ENCODE measurements around the gene PCYOX1L. TPM values are rescaled to one million over a fixed set of nuclear protein-coding genes. Genes with fewer than 3 reads are reported as not detected.

Gene PCYOX1L
- polyA plus RNA-seq, 4 donors = 1.3 to 53.2 (median 4.5) TPM

DNA sequence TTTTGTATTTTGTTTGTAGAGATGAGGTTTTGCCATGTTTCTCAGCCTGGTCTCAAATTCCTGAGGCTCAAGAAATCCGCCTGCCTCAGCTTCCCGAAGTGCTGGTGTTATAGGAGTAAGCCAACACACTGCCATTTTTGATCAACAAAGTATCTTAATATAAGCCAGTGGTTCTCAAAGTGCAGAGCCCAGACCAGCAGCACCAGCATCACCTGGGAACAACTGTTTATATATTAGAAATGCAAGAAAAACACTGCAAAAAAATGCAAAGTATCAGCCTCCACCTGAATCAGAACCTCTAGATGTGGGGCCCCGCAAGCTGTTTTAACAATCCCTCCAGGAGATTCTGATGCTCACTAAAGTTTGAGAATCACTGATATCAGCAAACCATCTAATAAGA lies 15.1 kb downstream of the PCYOX1L start:
- H3K27me3 ChIP-seq (ENCODE audit: control insufficient read depth in 3 of 3, insufficient read depth in 3 of 3, low read length in 3 of 3) = no peaks in the 10 kb centered on the region
- H3K27ac ChIP-seq (ENCODE audit: low read depth in 1 of 3, low read length in 2 of 3) = no peak overlapping the region
- peaks cover 0 to 15% (median 0%) of the 10 kb centered on the region in 3 donors for H3K36me3 ChIP-seq (ENCODE audit: control insufficient read depth in 3 of 3, insufficient read depth in 2 of 3, low read depth in 1 of 3, low read length in 3 of 3)
- DNase-seq = no peak
- no peaks in the 10 kb centered on the region for H3K9me3 ChIP-seq (ENCODE audit: control insufficient read depth in 2 of 2, insufficient read depth in 1 of 2, low read depth in 1 of 2, low read length in 1 of 2)
- no peak overlapping the region for H3K4me3 ChIP-seq (ENCODE audit: low read depth in 1 of 3, low read length in 3 of 3)
- no peaks in the 10 kb centered on the region for H3K4me1 ChIP-seq (ENCODE audit: control insufficient read depth in 3 of 3, insufficient read depth in 2 of 3, low read depth in 1 of 3, low read length in 2 of 3)
- WGBS, 3 donors = 93 to 97% (median 96%) methylated on average over 3 of the region's 3 CpGs
- no peak for FAIRE-seq

DNA sequence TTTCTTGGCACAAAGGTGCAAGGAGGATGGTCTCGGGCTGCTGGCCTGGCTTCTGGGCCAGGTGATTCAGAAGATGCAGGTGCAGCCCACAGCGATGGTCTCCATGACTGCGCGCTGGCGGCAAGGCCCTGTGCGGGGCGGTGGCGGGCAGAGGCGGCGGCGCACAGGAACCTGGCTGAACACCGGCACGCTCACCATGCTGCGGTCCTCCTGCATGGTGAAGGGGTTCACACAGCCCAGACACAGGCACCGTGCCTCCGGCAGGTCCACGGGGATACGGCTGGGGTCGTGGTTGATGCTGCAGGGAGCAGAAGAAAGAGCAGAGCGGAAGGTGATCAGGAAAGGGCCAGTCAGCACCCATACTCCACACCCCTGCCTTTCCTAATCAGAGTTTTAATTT lies 16.5 kb downstream of the PCYOX1L start:
- Histone ChIP-seq H3K4me3 (ENCODE audit: low read depth in 1 of 3, low read length in 3 of 3) (no peak overlapping the region), H3K4me1 (ENCODE audit: control insufficient read depth in 3 of 3, insufficient read depth in 2 of 3, low read depth in 1 of 3, low read length in 2 of 3) (no peaks in the 10 kb centered on the region), H3K9me3 (ENCODE audit: control insufficient read depth in 2 of 2, insufficient read depth in 1 of 2, low read depth in 1 of 2, low read length in 1 of 2) (no peaks in the 10 kb centered on the region), H3K27me3 (ENCODE audit: control insufficient read depth in 3 of 3, insufficient read depth in 3 of 3, low read length in 3 of 3) (peaks cover 0 to 3% (median 0%) of the 10 kb centered on the region in 3 donors), H3K36me3 (ENCODE audit: control insufficient read depth in 3 of 3, insufficient read depth in 2 of 3, low read depth in 1 of 3, low read length in 3 of 3) (peaks cover 0 to 8% (median 0%) of the 10 kb centered on the region in 3 donors), H3K27ac (ENCODE audit: low read depth in 1 of 3, low read length in 2 of 3) (no peak overlapping the region)
- FAIRE-seq (no peak), DNase-seq (no peak)
- 92 to 96% (median 94%) methylated on average over 20 of the region's 20 CpGs for WGBS, 3 donors

DNA sequence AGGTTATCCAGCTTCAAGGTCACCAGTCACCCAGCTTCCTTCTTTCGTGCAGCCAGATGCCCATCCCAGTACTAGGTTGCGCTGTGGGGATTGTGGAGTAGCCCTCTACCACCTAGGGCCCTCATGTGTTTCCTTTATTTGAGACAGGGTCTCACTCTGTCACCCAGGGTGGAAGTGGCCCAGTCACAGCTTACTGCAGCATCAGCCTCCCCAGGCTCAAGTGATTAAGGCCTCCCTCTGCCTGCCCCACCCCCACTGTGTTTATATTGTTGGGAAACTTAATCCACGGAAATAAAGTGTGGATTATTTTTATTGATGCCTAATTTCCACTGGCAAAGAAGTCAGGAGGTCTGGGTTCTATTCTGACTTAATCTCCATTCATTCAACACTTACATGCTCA lies 17.0 kb downstream of the PCYOX1L start:
- no peak for FAIRE-seq

DNA sequence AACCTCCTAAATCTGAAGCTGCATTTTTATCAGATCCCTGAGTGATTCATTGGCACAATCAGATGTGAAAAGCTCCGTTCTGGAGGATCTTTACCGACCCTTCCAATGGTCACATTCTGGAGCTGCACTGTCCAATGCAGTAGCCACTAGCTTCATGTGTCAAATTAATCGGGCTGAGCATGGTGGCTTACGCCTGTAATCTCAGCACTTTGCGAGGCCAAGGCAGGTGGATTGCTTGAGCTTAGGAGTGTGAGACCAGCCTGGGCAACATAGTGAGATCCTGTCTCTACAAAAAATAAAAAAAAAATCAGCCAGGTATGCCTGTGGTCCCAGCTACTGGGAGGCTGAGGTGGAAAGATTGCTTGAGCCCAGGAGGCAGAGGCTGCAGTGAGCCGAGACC lies 17.6 kb downstream of the PCYOX1L start:
- H3K27ac ChIP-seq (ENCODE audit: low read depth in 1 of 3, low read length in 2 of 3) = no peak overlapping the region

More for the DNA sequence above, 17.0 kb downstream of the PCYOX1L start:
- no peaks in the 10 kb centered on the region for H3K9me3 ChIP-seq (ENCODE audit: control insufficient read depth in 2 of 2, insufficient read depth in 1 of 2, low read depth in 1 of 2, low read length in 1 of 2)
- H3K27ac ChIP-seq (ENCODE audit: low read depth in 1 of 3, low read length in 2 of 3) = no peak overlapping the region
- H3K36me3 ChIP-seq (ENCODE audit: control insufficient read depth in 3 of 3, insufficient read depth in 2 of 3, low read depth in 1 of 3, low read length in 3 of 3) = peaks cover 0 to 6% (median 0%) of the 10 kb centered on the region in 3 donors
- 71 to 72% (median 72%) methylated on average over 3 of the region's 3 CpGs for WGBS, 3 donors
- DNase-seq = no peak
- no peaks in the 10 kb centered on the region for H3K4me1 ChIP-seq (ENCODE audit: control insufficient read depth in 3 of 3, insufficient read depth in 2 of 3, low read depth in 1 of 3, low read length in 2 of 3)
- H3K4me3 ChIP-seq (ENCODE audit: low read depth in 1 of 3, low read length in 3 of 3) = no peak overlapping the region
- peaks cover 0 to 3% (median 0%) of the 10 kb centered on the region in 3 donors for H3K27me3 ChIP-seq (ENCODE audit: control insufficient read depth in 3 of 3, insufficient read depth in 3 of 3, low read length in 3 of 3)

DNA sequence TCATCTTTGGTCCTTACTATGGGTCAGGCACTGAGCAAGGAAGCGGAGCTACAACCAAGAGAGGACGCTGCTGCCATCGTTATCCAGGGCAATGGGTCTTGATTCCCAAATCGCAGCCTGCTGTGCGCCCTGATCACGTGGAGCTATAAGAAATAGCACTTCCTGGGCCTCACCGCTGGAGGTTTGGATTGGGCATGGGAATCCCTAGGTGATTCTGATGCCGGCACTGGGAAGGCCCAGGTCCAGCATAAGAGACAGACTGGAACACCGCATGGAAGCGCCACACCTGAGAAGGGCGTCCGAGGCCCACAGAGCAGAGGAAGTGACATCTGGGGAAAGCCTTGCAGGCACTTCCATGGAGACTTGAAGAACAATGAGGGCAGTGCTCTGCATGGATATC lies 18.3 kb downstream of the PCYOX1L start:
- Histone ChIP-seq H3K36me3 (ENCODE audit: control insufficient read depth in 3 of 3, insufficient read depth in 2 of 3, low read depth in 1 of 3, low read length in 3 of 3) (peaks cover 0 to 6% (median 0%) of the 10 kb centered on the region in 3 donors), H3K4me3 (ENCODE audit: low read depth in 1 of 3, low read length in 3 of 3) (no peak overlapping the region), H3K27me3 (ENCODE audit: control insufficient read depth in 3 of 3, insufficient read depth in 3 of 3, low read length in 3 of 3) (peaks cover 0 to 3% (median 0%) of the 10 kb centered on the region in 3 donors), H3K9me3 (ENCODE audit: control insufficient read depth in 2 of 2, insufficient read depth in 1 of 2, low read depth in 1 of 2, low read length in 1 of 2) (no peaks in the 10 kb centered on the region), H3K4me1 (ENCODE audit: control insufficient read depth in 3 of 3, insufficient read depth in 2 of 3, low read depth in 1 of 3, low read length in 2 of 3) (peaks cover 0 to 2% (median 0%) of the 10 kb centered on the region in 3 donors), H3K27ac (ENCODE audit: low read depth in 1 of 3, low read length in 2 of 3) (no peak overlapping the region)
- DNase-seq (no peak), FAIRE-seq (no peak)
- 93 to 96% (median 95%) methylated on average over 12 of the region's 12 CpGs for WGBS, 3 donors

More for the DNA sequence above, 17.6 kb downstream of the PCYOX1L start:
- no peaks in the 10 kb centered on the region for H3K4me1 ChIP-seq (ENCODE audit: control insufficient read depth in 3 of 3, insufficient read depth in 2 of 3, low read depth in 1 of 3, low read length in 2 of 3)
- peaks cover 0 to 6% (median 0%) of the 10 kb centered on the region in 3 donors for H3K36me3 ChIP-seq (ENCODE audit: control insufficient read depth in 3 of 3, insufficient read depth in 2 of 3, low read depth in 1 of 3, low read length in 3 of 3)
- H3K4me3 ChIP-seq (ENCODE audit: low read depth in 1 of 3, low read length in 3 of 3) = no peak overlapping the region
- WGBS, 3 donors = 87 to 90% (median 89%) methylated on average over 6 of the region's 6 CpGs
- H3K9me3 ChIP-seq (ENCODE audit: control insufficient read depth in 2 of 2, insufficient read depth in 1 of 2, low read depth in 1 of 2, low read length in 1 of 2) = no peaks in the 10 kb centered on the region
- H3K27me3 ChIP-seq (ENCODE audit: control insufficient read depth in 3 of 3, insufficient read depth in 3 of 3, low read length in 3 of 3) = peaks cover 0 to 3% (median 0%) of the 10 kb centered on the region in 3 donors
- FAIRE-seq = no peak
- DNase-seq = no peak

DNA sequence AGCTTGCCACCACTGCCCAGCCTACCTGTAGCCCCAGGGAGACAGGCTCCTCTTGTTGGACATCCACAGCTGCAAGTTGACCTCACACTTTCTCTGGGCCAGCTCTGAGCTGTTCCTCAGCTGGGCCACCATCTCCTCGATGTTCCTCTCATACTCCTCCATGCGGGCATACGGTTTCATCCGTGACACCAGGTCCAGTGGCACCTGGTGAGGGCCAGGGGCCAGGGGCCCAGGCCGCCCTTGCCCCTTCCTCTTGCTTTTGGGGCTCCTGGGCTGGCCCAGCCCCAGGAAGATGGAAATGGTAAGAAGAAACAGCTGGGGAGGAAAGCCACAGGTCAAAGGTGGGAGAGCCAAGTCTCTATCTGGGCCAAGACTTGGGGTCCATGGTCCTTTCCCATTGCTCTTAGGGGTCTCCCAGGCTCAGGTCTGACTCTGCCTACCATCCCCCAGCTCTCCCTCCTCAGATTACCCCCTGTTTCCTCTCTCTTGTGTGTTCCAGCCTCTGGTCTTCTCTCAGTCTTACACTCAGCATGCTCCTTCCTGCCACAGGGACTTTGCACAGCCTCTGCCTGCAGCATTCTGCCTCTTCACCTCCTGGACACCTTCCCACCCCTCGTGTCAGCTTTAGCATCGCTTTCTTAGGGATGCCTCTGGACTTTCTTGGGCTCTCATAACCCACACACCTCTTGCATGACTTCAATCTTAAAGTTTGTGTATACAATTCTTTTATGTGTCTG lies 19.0 kb downstream of the PCYOX1L start:
- peaks cover 0 to 3% (median 0%) of the 10 kb centered on the region in 3 donors for H3K27me3 ChIP-seq (ENCODE audit: control insufficient read depth in 3 of 3, insufficient read depth in 3 of 3, low read length in 3 of 3)
- DNase-seq = no peak
- H3K4me3 ChIP-seq (ENCODE audit: low read depth in 1 of 3, low read length in 3 of 3) = no peak overlapping the region
- H3K36me3 ChIP-seq (ENCODE audit: control insufficient read depth in 3 of 3, insufficient read depth in 2 of 3, low read depth in 1 of 3, low read length in 3 of 3) = peaks cover 0 to 6% (median 0%) of the 10 kb centered on the region in 3 donors
- peaks cover 0 to 6% (median 0%) of the 10 kb centered on the region in 3 donors for H3K4me1 ChIP-seq (ENCODE audit: control insufficient read depth in 3 of 3, insufficient read depth in 2 of 3, low read depth in 1 of 3, low read length in 2 of 3)
- FAIRE-seq = no peak
- H3K27ac ChIP-seq (ENCODE audit: low read depth in 1 of 3, low read length in 2 of 3) = no peak overlapping the region
- 91 to 93% (median 93%) methylated on average over 7 of the region's 7 CpGs for WGBS, 3 donors
- no peaks in the 10 kb centered on the region for H3K9me3 ChIP-seq (ENCODE audit: control insufficient read depth in 2 of 2, insufficient read depth in 1 of 2, low read depth in 1 of 2, low read length in 1 of 2)

DNA sequence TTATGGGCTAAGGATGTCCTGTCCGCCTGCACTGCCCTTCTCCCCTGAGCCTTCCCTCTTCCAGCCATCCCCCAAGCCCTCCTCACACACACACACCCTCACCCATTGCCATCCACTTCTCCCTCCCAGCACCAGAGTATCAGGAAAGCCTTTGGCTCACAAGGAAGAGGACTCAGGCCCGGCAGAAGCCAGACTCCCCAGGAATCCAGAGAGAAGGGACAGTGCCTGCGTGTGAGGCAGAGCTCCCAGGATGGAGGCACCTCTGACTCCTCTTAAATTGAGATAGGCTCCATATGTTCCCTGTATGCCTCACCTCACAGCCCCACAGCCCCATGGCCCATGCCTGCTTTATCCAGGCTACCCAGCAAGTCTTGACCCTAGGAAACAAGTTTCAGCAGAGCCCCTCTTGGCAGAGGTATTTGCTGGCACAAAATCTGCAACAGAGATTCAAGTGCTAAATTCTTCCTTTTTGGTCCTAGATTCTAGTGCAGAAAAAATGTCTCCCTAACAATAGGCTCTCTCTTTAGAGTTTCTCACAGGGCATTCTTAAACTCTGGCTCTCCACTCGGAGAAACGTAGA lies 20.5 kb downstream of the PCYOX1L start:
- H3K9me3 ChIP-seq (ENCODE audit: control insufficient read depth in 2 of 2, insufficient read depth in 1 of 2, low read depth in 1 of 2, low read length in 1 of 2) = no peaks in the 10 kb centered on the region
- H3K27me3 ChIP-seq (ENCODE audit: control insufficient read depth in 3 of 3, insufficient read depth in 3 of 3, low read length in 3 of 3) = peaks cover 0 to 3% (median 0%) of the 10 kb centered on the region in 3 donors
- H3K4me1 ChIP-seq (ENCODE audit: control insufficient read depth in 3 of 3, insufficient read depth in 2 of 3, low read depth in 1 of 3, low read length in 2 of 3) = peaks cover 0 to 6% (median 0%) of the 10 kb centered on the region in 3 donors
- FAIRE-seq (no peak), DNase-seq (no peak)
- H3K4me3 ChIP-seq (ENCODE audit: low read depth in 1 of 3, low read length in 3 of 3) = no peak overlapping the region
- WGBS, 3 donors = 65 to 68% (median 66%) methylated on average over 5 of the region's 5 CpGs
- peaks cover 0 to 6% (median 0%) of the 10 kb centered on the region in 3 donors for H3K36me3 ChIP-seq (ENCODE audit: control insufficient read depth in 3 of 3, insufficient read depth in 2 of 3, low read depth in 1 of 3, low read length in 3 of 3)
- peak overlapping the region in 2 of 3 donors; percentile 49 to 76 for H3K27ac ChIP-seq (ENCODE audit: low read depth in 1 of 3, low read length in 2 of 3)

DNA sequence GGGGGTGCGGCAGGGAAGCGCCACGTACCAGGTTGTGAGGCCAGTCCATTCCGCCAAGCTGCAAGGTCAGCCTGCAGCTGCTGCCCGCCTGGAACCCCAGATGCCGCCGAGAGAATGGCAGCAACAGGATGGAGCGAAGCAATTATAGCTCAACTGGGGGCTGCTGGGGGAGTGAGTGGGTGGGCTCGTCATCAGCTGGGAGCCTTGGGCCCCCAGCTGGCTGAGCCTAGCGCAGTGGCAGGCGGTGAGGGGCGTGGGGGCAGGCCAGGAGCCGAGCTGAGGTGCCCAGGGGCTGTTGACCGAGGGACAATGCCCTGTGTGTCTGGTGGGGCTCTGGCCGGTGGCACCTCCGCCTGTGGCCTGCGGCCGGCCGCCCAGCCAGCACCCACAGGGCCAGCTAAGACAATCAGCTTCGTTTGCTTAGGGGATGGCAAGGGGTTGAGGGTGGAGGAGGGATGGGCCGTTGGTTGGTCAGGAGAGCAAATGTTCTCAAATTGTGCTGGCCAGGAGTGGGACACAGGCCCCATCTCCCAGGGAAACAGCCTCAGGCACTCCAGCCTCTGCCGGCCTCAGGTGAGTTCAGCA lies 21.4 kb downstream of the PCYOX1L start, which contains the start of gene IL17B:
TSS of gene IL17B (minus strand) at position 116 of the 585 bp plus-strand sequence. CDS start at position 49, 67 bp downstream.
- FAIRE-seq (no peak), DNase-seq (no peak)
- 68 to 75% (median 74%) methylated on average over 21 to 22 of the region's 22 CpGs for WGBS, 3 donors
- Histone ChIP-seq H3K36me3 (ENCODE audit: control insufficient read depth in 3 of 3, insufficient read depth in 2 of 3, low read depth in 1 of 3, low read length in 3 of 3) (peaks cover 0 to 6% (median 0%) of the 10 kb centered on the region in 3 donors), H3K4me1 (ENCODE audit: control insufficient read depth in 3 of 3, insufficient read depth in 2 of 3, low read depth in 1 of 3, low read length in 2 of 3) (peaks cover 0 to 6% (median 0%) of the 10 kb centered on the region in 3 donors), H3K27me3 (ENCODE audit: control insufficient read depth in 3 of 3, insufficient read depth in 3 of 3, low read length in 3 of 3) (peaks cover 0 to 3% (median 0%) of the 10 kb centered on the region in 3 donors), H3K27ac (ENCODE audit: low read depth in 1 of 3, low read length in 2 of 3) (peak within 1 kb of the TSS in 2 of 3 donors; percentile 49 to 76), H3K9me3 (ENCODE audit: control insufficient read depth in 2 of 2, insufficient read depth in 1 of 2, low read depth in 1 of 2, low read length in 1 of 2) (no peaks in the 10 kb centered on the region), H3K4me3 (ENCODE audit: low read depth in 1 of 3, low read length in 3 of 3) (no peak within 1 kb of the TSS)

Data from small intestine (tissue), 7 donors.